Gastroesophageal sphincter (tissue), 3 donors: ENCODE data around the gene MMP24.

Experiments used
- EP300 ChIP-seq: sonication (generic); formaldehyde crosslinking; IDR thresholded peaks from one replicate; pipeline ENCODE4 v1.6.1; 2017; ENCODE audit warnings: antibody characterized with exemption, mild to moderate bottlenecking
- POLR2A ChIP-seq, 2 donors: fragments of 450-650 bp; IDR thresholded peaks; one replicate each; pipeline ENCODE4 v1.6.1; 2017; ENCODE audit warnings: antibody characterized with exemption in 2 of 2, mild to moderate bottlenecking in 2 of 2, moderate library complexity in 1 of 2
- POLR2AphosphoS5 ChIP-seq: sonication (generic); formaldehyde crosslinking; IDR thresholded peaks from one replicate; pipeline ENCODE4 v1.6.1; 2017; ENCODE audit warnings: antibody characterized with exemption
- TF ChIP-seq, protein P1 (sequence below), 4 experiments: fragments of 200-600 bp in 2 of 4; fragments of 450-650 bp in 2 of 4; sonication (generic) in 1 of 4; IDR thresholded peaks; one replicate each; pipeline ENCODE4 v1.5.1; 2017 to 2019; ENCODE audit warnings: antibody characterized with exemption in 4 of 4, mild to moderate bottlenecking in 2 of 4, moderate library complexity in 2 of 4

DNA sequence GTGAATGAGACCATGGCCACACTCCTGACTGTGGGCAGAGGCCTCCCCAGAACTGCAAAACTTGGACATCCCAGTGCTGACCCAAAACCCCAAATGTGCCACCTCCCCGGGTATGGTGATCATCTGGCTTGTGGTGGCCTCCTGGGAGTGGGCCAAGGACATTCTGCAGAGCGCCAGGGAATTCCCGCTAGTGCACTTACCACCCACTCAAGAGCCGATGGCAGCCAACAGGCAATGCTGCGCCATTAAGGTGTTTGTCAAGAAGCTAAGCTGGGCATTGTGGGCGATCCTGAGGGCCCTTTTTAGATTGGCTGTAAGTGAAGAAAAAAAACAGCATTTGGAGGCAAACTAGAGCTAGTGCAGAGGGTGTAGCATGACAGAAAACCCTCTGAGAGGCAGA, 9.4 kb downstream of the MMP24 start:
- TF ChIP-seq, protein P1, sequence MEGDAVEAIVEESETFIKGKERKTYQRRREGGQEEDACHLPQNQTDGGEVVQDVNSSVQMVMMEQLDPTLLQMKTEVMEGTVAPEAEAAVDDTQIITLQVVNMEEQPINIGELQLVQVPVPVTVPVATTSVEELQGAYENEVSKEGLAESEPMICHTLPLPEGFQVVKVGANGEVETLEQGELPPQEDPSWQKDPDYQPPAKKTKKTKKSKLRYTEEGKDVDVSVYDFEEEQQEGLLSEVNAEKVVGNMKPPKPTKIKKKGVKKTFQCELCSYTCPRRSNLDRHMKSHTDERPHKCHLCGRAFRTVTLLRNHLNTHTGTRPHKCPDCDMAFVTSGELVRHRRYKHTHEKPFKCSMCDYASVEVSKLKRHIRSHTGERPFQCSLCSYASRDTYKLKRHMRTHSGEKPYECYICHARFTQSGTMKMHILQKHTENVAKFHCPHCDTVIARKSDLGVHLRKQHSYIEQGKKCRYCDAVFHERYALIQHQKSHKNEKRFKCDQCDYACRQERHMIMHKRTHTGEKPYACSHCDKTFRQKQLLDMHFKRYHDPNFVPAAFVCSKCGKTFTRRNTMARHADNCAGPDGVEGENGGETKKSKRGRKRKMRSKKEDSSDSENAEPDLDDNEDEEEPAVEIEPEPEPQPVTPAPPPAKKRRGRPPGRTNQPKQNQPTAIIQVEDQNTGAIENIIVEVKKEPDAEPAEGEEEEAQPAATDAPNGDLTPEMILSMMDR (IDR thresholded peaks at IDR 0.05), result no peak
- no peak for TF ChIP-seq EP300
- TF ChIP-seq POLR2A (IDR thresholded peaks at IDR 0.05), result no peak
- no peak for TF ChIP-seq POLR2AphosphoS5
